Measurements from ENCODE around the gene FN1.

GRCh38 chr2:215374642-215375466 lies 61.0 kb downstream of the FN1 start:
- no peak for TF ChIP-seq CTCF (IDR thresholded peaks at IDR 0.05)
- no peak for TF ChIP-seq POLR2A (IDR thresholded peaks at IDR 0.05)
- TF ChIP-seq POLR2AphosphoS5 (IDR thresholded peaks at IDR 0.05): no peak

Measured in breast epithelium (tissue), 3 donors.